ENCODE results near the gene APOC4.

APOC4 gene

GRCh38 chr19:44942067-44942571, at the start of gene APOC4:
Gene APOC4 (plus strand): TSS chr19:44942237. CDS start chr19:44942278, 41 bp downstream.
- H3K4me2 ChIP-seq = peak within 1 kb of the TSS; percentile 46
- no peak within 1 kb of the TSS for H3K4me3 ChIP-seq
- no peaks in the 10 kb centered on the region for H3K27me3 ChIP-seq
- H3K27ac ChIP-seq = 0 out of 2 replicates have a peak within 1 kb of the TSS, but pooled peaks have one; percentile 26
- H3K4me1 ChIP-seq = peaks cover 52% of the 10 kb centered on the region
- H3K36me3 ChIP-seq = no peaks in the 10 kb centered on the region
- no peak within 1 kb of the TSS for H3K9ac ChIP-seq
- H3K9me3 ChIP-seq = no peaks in the 10 kb centered on the region
- no peaks in the 10 kb centered on the region for H4K20me1 ChIP-seq
- TF ChIP-seq Cebpa-rat (IDR thresholded peaks at IDR 0.05) = no peak

- peak overlapping the region; percentile 93 for H3K4me2 ChIP-seq
- H3K4me3 ChIP-seq = no peak overlapping the region
- peak overlapping the region; percentile 95; the same call in 1 of the 2 replicates for H3K9ac ChIP-seq
- no peaks in the 10 kb centered on the region for H3K27me3 ChIP-seq
- H4K20me1 ChIP-seq = peaks cover 61% of the 10 kb centered on the region
- H3K36me3 ChIP-seq = peaks cover 71% of the 10 kb centered on the region
- H3K27ac ChIP-seq = no peak overlapping the region
- no peaks in the 10 kb centered on the region for H3K9me3 ChIP-seq
- H3K4me1 ChIP-seq = peaks cover 23% of the 10 kb centered on the region
- no peak for TF ChIP-seq Cebpa-rat (IDR thresholded peaks at IDR 0.05)
Observed at GRCh38 chr19:44892932-44893331, 49.1 kb upstream of the APOC4 start.

- no peak for TF ChIP-seq Cebpa-rat (IDR thresholded peaks at IDR 0.05)
- no peak overlapping the region for H3K4me3 ChIP-seq
- H3K4me1 ChIP-seq = peaks cover 23% of the 10 kb centered on the region
- no peak overlapping the region for H3K27ac ChIP-seq
- peaks cover 71% of the 10 kb centered on the region for H3K36me3 ChIP-seq
- H3K9ac ChIP-seq = peak overlapping the region; percentile 95; the same call in 1 of the 2 replicates
- H4K20me1 ChIP-seq = peaks cover 67% of the 10 kb centered on the region
- H3K4me2 ChIP-seq = peak overlapping the region; percentile 93; the same call in 1 of the 2 replicates
- H3K27me3 ChIP-seq = no peaks in the 10 kb centered on the region
- H3K9me3 ChIP-seq = no peaks in the 10 kb centered on the region
Observed at GRCh38 chr19:44893332-44894051, 48.5 kb upstream of the APOC4 start.

GRCh38 chr19:44894052-44894400, 48.0 kb upstream of the APOC4 start:
- no peaks in the 10 kb centered on the region for H3K9me3 ChIP-seq
- peaks cover 67% of the 10 kb centered on the region for H3K36me3 ChIP-seq
- no peak for TF ChIP-seq Cebpa-rat (IDR thresholded peaks at IDR 0.05)
- H3K4me2 ChIP-seq = no peak overlapping the region
- H3K9ac ChIP-seq = no peak overlapping the region
- peaks cover 67% of the 10 kb centered on the region for H4K20me1 ChIP-seq
- H3K4me3 ChIP-seq = no peak overlapping the region
- no peaks in the 10 kb centered on the region for H3K27me3 ChIP-seq
- H3K27ac ChIP-seq = no peak overlapping the region
- peaks cover 23% of the 10 kb centered on the region for H3K4me1 ChIP-seq

GRCh38 chr19:44894946-44895345, 47.1 kb upstream of the APOC4 start:
- H3K4me1 ChIP-seq = peaks cover 15% of the 10 kb centered on the region
- H3K36me3 ChIP-seq = peaks cover 73% of the 10 kb centered on the region
- no peak for TF ChIP-seq Cebpa-rat (IDR thresholded peaks at IDR 0.05)
- H4K20me1 ChIP-seq = peaks cover 72% of the 10 kb centered on the region
- H3K27ac ChIP-seq = no peak overlapping the region
- no peaks in the 10 kb centered on the region for H3K9me3 ChIP-seq
- no peak overlapping the region for H3K4me2 ChIP-seq
- no peak overlapping the region for H3K4me3 ChIP-seq
- no peak overlapping the region for H3K9ac ChIP-seq
- H3K27me3 ChIP-seq = no peaks in the 10 kb centered on the region

GRCh38 chr19:44897835-44898234, 44.2 kb upstream of the APOC4 start:
- Histone ChIP-seq H3K27ac (no peak overlapping the region), H4K20me1 (peaks cover 73% of the 10 kb centered on the region), H3K9me3 (no peaks in the 10 kb centered on the region), H3K27me3 (no peaks in the 10 kb centered on the region), H3K4me3 (no peak overlapping the region), H3K9ac (no peak overlapping the region), H3K4me1 (peaks cover 3% of the 10 kb centered on the region; the same call in 1 of the 2 replicates), H3K36me3 (peaks cover 96% of the 10 kb centered on the region), H3K4me2 (no peak overlapping the region)
- no peak for TF ChIP-seq Cebpa-rat (IDR thresholded peaks at IDR 0.05)

GRCh38 chr19:44900328-44901244, 41.5 kb upstream of the APOC4 start:
- no peak for TF ChIP-seq Cebpa-rat (IDR thresholded peaks at IDR 0.05)
- no peak overlapping the region for H3K9ac ChIP-seq
- H4K20me1 ChIP-seq = peaks cover 62% of the 10 kb centered on the region

GRCh38 chr19:44903216-44903601, 38.8 kb upstream of the APOC4 start:
- H4K20me1 ChIP-seq = peaks cover 35% of the 10 kb centered on the region
- H3K9ac ChIP-seq = no peak overlapping the region

More at GRCh38 chr19:44900328-44901244, 41.5 kb upstream of the APOC4 start:
- H3K4me2 ChIP-seq = no peak overlapping the region
- no peaks in the 10 kb centered on the region for H3K9me3 ChIP-seq
- H3K27me3 ChIP-seq = peaks cover 3% of the 10 kb centered on the region; the same call in 1 of the 2 replicates
- no peak overlapping the region for H3K4me3 ChIP-seq
- peaks cover 3% of the 10 kb centered on the region; the same call in 1 of the 2 replicates for H3K4me1 ChIP-seq
- H3K27ac ChIP-seq = no peak overlapping the region
- H3K36me3 ChIP-seq = peaks cover 84% of the 10 kb centered on the region

GRCh38 chr19:44903602-44904425, 38.2 kb upstream of the APOC4 start:
- H3K9me3 ChIP-seq = no peaks in the 10 kb centered on the region
- peaks cover 8% of the 10 kb centered on the region; the same call in 1 of the 2 replicates for H3K4me1 ChIP-seq
- H3K36me3 ChIP-seq = peaks cover 55% of the 10 kb centered on the region
- H3K9ac ChIP-seq = no peak overlapping the region
- peaks cover 33% of the 10 kb centered on the region for H4K20me1 ChIP-seq
- no peak overlapping the region for H3K27ac ChIP-seq
- no peak overlapping the region for H3K4me2 ChIP-seq
- TF ChIP-seq Cebpa-rat (IDR thresholded peaks at IDR 0.05) = no peak
- no peak overlapping the region for H3K4me3 ChIP-seq
- H3K27me3 ChIP-seq = peaks cover 11% of the 10 kb centered on the region; the same call in 1 of the 2 replicates

More at GRCh38 chr19:44903216-44903601, 38.8 kb upstream of the APOC4 start:
- peaks cover 11% of the 10 kb centered on the region; the same call in 1 of the 2 replicates for H3K27me3 ChIP-seq
- no peak overlapping the region for H3K4me3 ChIP-seq
- no peak overlapping the region for H3K4me2 ChIP-seq
- no peak overlapping the region for H3K27ac ChIP-seq
- H3K9me3 ChIP-seq = no peaks in the 10 kb centered on the region
- H3K36me3 ChIP-seq = peaks cover 58% of the 10 kb centered on the region
- H3K4me1 ChIP-seq = peaks cover 8% of the 10 kb centered on the region; the same call in 1 of the 2 replicates
- TF ChIP-seq Cebpa-rat (IDR thresholded peaks at IDR 0.05) = no peak

All from BLaER1 (cell line).